B cell (primary cell): ENCODE measurements around the gene MACO1. TPM values are rescaled to one million over a fixed set of nuclear protein-coding genes. Genes with fewer than 3 reads are reported as not detected.

ENCODE experiments used
- ATAC-seq: fragments of 200-7000 bp; cut with Tn5 transposase; one replicate; pipeline ENCODE4 v1.10.0; 2021; ENCODE audit warnings: low read depth, mild to moderate bottlenecking, moderate number of reproducible peaks, moderate library complexity
- CTCF ChIA-PET: fragments of 350-600 bp; sonication (Branson Sonifier 250); formaldehyde crosslinking; loops from one replicate; lab custom pipeline; 2021; ENCODE audit warnings: antibody characterized with exemption, inconsistent platforms; lab: Charles Lee
- POLR2A ChIA-PET: fragments of 350-600 bp; sonication (Branson Sonifier 250); formaldehyde crosslinking; loops from one replicate; lab custom pipeline; 2021; ENCODE audit warnings: antibody characterized with exemption; lab: Charles Lee
- DNase-seq: peaks from one replicate; pipeline ENCODE4 v3.0.0; 2013
- H2AFZ ChIP-seq: 2 replicates; pipeline ENCODE4 v1.6.1; 2012; ENCODE audit warnings: mild to moderate bottlenecking, low read depth, low read length; ENCODE audit not compliant: insufficient read depth, poor library complexity, severe bottlenecking
- H3K27ac ChIP-seq, 2 donors: 1 replicate in 1 of 2; 2 replicates in 1 of 2; pipeline ENCODE4 v1.5.1; 2012 to 2013; ENCODE audit warnings: low read length in 2 of 2, mild to moderate bottlenecking in 2 of 2, moderate library complexity in 1 of 2
- H3K27me3 ChIP-seq, 4 experiments: fragments of 200-600 bp in 1 of 4; sonication (generic) in 1 of 4; replicated peaks in 1 of 4; 1 replicate in 2 of 4; 2 replicates in 2 of 4; pipeline versions ENCODE4 v1.6.1 to v1.7.0; 2013 to 2016; ENCODE audit warnings: low read length in 3 of 4, mild to moderate bottlenecking in 2 of 4, mixed read lengths in 1 of 4, moderate library complexity in 1 of 4; ENCODE audit not compliant: insufficient read depth in 4 of 4, control insufficient read depth in 3 of 4; ENCODE audit errors: control extremely low read depth in 1 of 4
- H3K36me3 ChIP-seq, 2 experiments: replicated peaks in 1 of 2; 1 replicate in 1 of 2; 2 replicates in 1 of 2; pipeline versions ENCODE4 v1.6.1 to v1.7.1; 2013; ENCODE audit warnings: low read length in 1 of 2; ENCODE audit not compliant: insufficient read depth in 2 of 2, control insufficient read depth in 1 of 2; ENCODE audit errors: control extremely low read depth in 1 of 2, extremely low read depth in 1 of 2
- H3K4me1 ChIP-seq, 2 donors: fragments of 200-600 bp in 1 of 2; sonication (generic) in 1 of 2; 1 replicate in 1 of 2; 2 replicates in 1 of 2; pipeline versions ENCODE4 v1.5.1 to v1.6.1; 2013 to 2017; ENCODE audit warnings: low read length in 2 of 2; ENCODE audit not compliant: control insufficient read depth in 2 of 2, insufficient read depth in 2 of 2
- H3K4me2 ChIP-seq: replicated peaks from 2 replicates; pipeline ENCODE3; 2012; ENCODE audit warnings: mild to moderate bottlenecking, low read depth, low read length; ENCODE audit not compliant: poor library complexity, severe bottlenecking
- H3K4me3 ChIP-seq, 5 experiments: fragments of 200-600 bp in 1 of 5; sonication (generic) in 1 of 5; 1 replicate in 3 of 5; 2 replicates in 2 of 5; pipeline versions ENCODE4 v1.5.1 to v1.7.0; 2011 to 2016; ENCODE audit warnings: low read length in 4 of 5, mild to moderate bottlenecking in 4 of 5, low read depth in 2 of 5, control low read depth in 1 of 5, moderate library complexity in 1 of 5; ENCODE audit not compliant: insufficient read depth in 1 of 5; ENCODE audit errors: control extremely low read depth in 1 of 5, extremely low read depth in 1 of 5
- H3K79me2 ChIP-seq: fragments of 200-600 bp; sonication (generic); one replicate; pipeline ENCODE4 v1.6.0; 2016; ENCODE audit warnings: low read length; ENCODE audit not compliant: control insufficient read depth, insufficient read depth
- H3K9ac ChIP-seq: fragments of 200-600 bp; sonication (generic); 2 replicates; pipeline ENCODE4 v1.6.1; 2017; ENCODE audit warnings: mild to moderate bottlenecking, low read length, moderate library complexity
- H3K9me3 ChIP-seq, 3 donors: one replicate each; pipeline versions ENCODE4 v1.6.1 to v1.7.1; 2013; ENCODE audit warnings: low read length in 2 of 3; ENCODE audit not compliant: control insufficient read depth in 2 of 3, insufficient read depth in 1 of 3; ENCODE audit errors: control extremely low read depth in 1 of 3
- H4K20me1 ChIP-seq: 2 replicates; pipeline ENCODE4 v1.6.0; 2012; ENCODE audit warnings: mild to moderate bottlenecking, low read length; ENCODE audit not compliant: insufficient read depth, control insufficient read depth, poor library complexity, severe bottlenecking
- H3K27ac Mint-ChIP-seq: one replicate; pipeline ENCODE4 v1.8.0; 2021; ENCODE audit warnings: mixed read lengths
- H3K27me3 Mint-ChIP-seq: one replicate; pipeline ENCODE4 v1.8.0; 2021; ENCODE audit warnings: mixed read lengths
- H3K4me1 Mint-ChIP-seq: one replicate; pipeline ENCODE4 v1.8.0; 2021; ENCODE audit warnings: mixed read lengths
- H3K4me3 Mint-ChIP-seq: one replicate; pipeline ENCODE4 v1.8.0; 2021; ENCODE audit warnings: mixed read lengths
- H3K9me3 Mint-ChIP-seq: one replicate; pipeline ENCODE4 v1.8.0; 2022; ENCODE audit warnings: mixed read lengths; ENCODE audit not compliant: insufficient read depth
- EZH2 ChIP-seq: IDR thresholded peaks from 2 replicates; pipeline ENCODE4 v1.6.1; 2012; ENCODE audit warnings: borderline replicate concordance, low read depth, mild to moderate bottlenecking, moderate library complexity, low read length; ENCODE audit not compliant: insufficient read depth, poor library complexity, severe bottlenecking
- WGBS: methylation state at CpG from one replicate; pipeline ENCODE4 v1.1.5; 2013; ENCODE audit warnings: missing lambda C conversion rate; ENCODE audit not compliant: insufficient coverage; 5-methylcytosine and 5-hydroxymethylcytosine counted together
- intact Hi-C: fragments of 100-400 bp; cut with micrococcal nuclease; formaldehyde crosslinking; loops from one replicate; pipeline ENCODE4 v1.10.0; 2022
- polyA plus RNA-seq: library from polyadenylated mRNA; depleted of rRNA; stranded (reverse); fragments of >200 nt; gene quantifications from 2 replicates; pipeline ENCODE4 v1.2.3, GENCODE V29; 2012
- total RNA-seq, 2 donors: library from RNA; stranded (reverse); fragments of 120-200 nt in 1 of 2; gene quantifications; 1 replicate in 1 of 2; 2 replicates in 1 of 2; pipeline versions ENCODE4 v1.2.3 to v1.2.4, GENCODE V29; 2013 to 2022
- TF ChIP-seq, protein P1 (sequence below): fragments of 200-600 bp; IDR thresholded peaks from one replicate; pipeline ENCODE4 v1.8.0; 2022; ENCODE audit warnings: antibody characterized with exemption, mild to moderate bottlenecking

MACO1 gene
- total and polyA plus RNA-seq, 2 donors (not counting 1 experiment from before 2014, with no cell fraction given): 4.9 to 21.2 TPM

DNA sequence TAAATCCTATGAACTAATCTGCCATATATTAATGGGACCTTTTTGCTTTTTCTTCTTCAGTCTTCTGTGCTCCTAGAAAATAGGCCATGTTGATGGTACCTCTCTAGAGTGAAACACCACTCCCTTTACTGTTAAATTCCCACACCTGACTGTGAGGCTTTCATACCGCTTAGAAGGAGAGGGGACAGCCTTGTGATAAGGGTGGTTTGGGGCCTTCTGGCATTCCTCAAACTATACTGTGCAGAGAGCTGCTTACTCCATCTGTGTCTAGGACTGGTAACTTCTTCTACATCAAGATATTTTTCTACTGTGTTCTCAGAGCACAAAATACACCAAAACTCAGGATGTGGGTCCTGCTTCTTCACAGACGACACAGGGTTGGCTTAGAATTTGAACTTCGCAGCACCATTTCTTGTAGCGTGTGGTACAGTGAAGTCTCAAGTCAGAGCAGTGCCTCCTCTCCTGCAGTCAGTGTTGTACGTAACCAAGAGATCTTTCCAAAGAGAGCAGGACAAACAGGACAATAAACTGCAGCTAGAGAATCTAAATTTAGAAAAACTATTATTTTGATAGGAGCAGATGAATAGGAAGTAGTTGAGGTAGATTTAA lies 43.8 kb downstream of the MACO1 start:
- Histone ChIP-seq H2AFZ (no peak overlapping the region), H3K4me3 (no peak overlapping the region), H3K4me1 (peaks cover 0 to 3% of the 10 kb centered on the region in 2 donors), H3K27ac (no peak overlapping the region), H3K36me3 (peaks cover 3 to 19% of the 10 kb centered on the region in 2 experiments), H3K9me3 (no peaks in the 10 kb centered on the region), H4K20me1 (peaks cover 27% of the 10 kb centered on the region), H3K4me2 (no peak overlapping the region), H3K9ac (no peak overlapping the region), H3K79me2 (peaks cover 53% of the 10 kb centered on the region), H3K27me3 (no peaks in the 10 kb centered on the region)
- POLR2A ChIA-PET: no interaction called here
- Mint-ChIP-seq H3K9me3 (no peaks in the 10 kb centered on the region), H3K4me3 (no peak overlapping the region), H3K4me1 (peaks cover 24% of the 10 kb centered on the region), H3K27ac (no peak overlapping the region), H3K27me3 (no peaks in the 10 kb centered on the region)
- WGBS: 100% methylated on average over 3 of the region's 5 CpGs
- DNase-seq (no peak), ATAC-seq (no peak)
- no peak for TF ChIP-seq EZH2
- TF ChIP-seq, protein P1, sequence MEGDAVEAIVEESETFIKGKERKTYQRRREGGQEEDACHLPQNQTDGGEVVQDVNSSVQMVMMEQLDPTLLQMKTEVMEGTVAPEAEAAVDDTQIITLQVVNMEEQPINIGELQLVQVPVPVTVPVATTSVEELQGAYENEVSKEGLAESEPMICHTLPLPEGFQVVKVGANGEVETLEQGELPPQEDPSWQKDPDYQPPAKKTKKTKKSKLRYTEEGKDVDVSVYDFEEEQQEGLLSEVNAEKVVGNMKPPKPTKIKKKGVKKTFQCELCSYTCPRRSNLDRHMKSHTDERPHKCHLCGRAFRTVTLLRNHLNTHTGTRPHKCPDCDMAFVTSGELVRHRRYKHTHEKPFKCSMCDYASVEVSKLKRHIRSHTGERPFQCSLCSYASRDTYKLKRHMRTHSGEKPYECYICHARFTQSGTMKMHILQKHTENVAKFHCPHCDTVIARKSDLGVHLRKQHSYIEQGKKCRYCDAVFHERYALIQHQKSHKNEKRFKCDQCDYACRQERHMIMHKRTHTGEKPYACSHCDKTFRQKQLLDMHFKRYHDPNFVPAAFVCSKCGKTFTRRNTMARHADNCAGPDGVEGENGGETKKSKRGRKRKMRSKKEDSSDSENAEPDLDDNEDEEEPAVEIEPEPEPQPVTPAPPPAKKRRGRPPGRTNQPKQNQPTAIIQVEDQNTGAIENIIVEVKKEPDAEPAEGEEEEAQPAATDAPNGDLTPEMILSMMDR: no peak
- intact Hi-C loops: no loop called here
- CTCF ChIA-PET: no interaction called here
